HG02571 (cell line): ENCODE data around the gene BCO1.
A peak's percentile ranks its signal among the peaks of the same experiment; 100 is the strongest.

Source experiments
- ATAC-seq: cut with Tn5 transposase; IDR thresholded peaks from one replicate; pipeline ENCODE4 v1.9.1; 2021; ENCODE audit warnings: mild to moderate bottlenecking, moderate library complexity; ENCODE audit not compliant: unreplicated experiment

Gene BCO1

DNA sequence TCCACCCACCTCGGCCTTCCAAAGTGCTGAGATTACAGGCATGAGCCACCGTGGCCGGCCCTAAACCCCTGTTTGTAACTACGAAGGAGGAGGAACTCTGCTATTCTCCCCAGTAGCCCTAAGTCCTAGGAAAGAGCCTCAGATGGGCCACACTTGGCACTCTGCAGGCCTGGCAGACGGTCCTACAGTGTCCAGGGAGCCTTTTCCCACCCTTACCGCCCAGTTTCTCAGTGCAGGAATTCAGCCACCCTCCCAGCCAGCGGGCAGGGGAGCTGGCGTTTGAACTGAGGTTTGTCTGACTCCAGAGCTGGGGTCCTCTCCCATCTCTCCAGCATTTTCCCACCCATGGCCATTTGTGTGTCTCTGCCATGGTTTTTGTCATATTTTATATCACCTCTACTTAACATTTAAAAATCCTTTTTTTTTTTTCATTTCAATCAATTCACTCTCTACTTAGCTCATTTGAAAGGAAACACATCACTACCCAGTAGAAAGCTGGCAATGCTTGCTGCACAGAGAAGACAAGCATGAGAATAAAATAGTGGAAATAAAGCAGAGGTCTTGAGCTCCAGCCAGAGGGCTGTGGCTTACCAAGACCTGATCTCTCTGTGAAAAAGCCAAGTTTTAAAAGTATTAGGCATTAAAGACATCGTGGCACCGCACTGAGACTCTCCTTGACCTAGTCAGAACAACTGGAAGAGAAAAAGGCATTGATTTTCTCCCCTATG, 34.9 kb downstream of the BCO1 start:
- ATAC-seq: no peak

DNA sequence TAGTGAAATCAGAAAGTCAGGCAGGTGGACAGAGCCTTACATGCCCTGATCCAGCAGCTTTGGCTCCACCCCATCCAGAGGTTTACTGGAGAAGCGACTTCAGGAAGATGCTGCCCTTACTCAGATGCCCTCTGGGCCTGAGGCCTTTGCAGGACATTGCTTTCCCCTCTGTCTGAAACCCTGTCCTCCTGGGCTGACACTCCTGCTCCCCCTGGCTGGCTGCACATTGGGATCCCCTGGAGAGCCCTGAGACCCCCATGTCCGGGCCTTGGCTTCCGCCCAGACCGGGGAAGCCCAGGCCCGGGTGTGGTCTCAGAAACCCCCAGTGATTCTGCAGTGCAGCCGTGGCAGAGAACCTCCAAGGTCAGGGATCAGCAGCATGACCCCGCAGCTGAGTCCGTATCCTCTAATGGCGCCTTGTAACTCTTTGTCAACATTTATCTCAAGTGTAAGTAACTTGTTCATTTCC, 36.6 kb downstream of the BCO1 start:
- no peak for ATAC-seq

DNA sequence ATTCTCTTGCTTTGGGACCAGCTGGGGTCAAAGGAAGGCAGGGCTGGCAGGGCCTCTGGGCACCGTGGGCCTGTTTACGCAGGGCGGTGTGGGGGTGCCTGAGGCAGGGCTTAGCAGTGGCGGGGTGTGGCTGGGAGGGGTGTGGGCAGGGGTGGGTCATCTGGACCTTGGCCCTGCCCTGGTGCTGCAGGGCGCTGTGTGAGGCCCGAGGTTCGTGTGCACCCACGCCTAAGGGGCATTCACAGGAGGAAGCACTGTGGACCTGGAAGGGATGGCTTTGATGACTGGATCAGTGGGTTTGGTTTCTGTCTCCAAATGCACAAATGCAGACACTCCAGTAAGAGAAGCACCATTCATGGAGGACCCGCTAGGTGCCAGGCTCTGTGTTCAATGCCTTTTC, 37.3 kb downstream of the BCO1 start:
- no peak for ATAC-seq

DNA sequence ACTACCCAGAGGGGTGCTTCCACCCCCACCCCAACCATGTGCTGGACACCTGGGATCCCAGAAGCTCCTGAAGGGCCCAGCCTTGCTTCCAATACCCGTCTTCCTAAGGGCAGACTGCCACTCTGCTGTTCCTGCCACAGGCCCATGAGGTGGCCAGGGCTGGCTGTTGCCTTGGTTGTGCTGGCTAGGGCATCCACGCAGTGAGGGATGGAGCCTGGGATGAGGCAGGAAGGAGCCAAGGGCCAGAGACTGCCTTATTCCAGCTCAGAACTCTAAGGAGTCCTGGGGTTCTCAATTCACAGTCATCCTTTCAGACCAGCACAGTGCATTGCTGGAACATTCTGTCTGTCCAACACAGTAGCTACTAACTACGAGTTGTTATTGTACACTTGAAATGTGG, 37.8 kb downstream of the BCO1 start:
- no peak for ATAC-seq

DNA sequence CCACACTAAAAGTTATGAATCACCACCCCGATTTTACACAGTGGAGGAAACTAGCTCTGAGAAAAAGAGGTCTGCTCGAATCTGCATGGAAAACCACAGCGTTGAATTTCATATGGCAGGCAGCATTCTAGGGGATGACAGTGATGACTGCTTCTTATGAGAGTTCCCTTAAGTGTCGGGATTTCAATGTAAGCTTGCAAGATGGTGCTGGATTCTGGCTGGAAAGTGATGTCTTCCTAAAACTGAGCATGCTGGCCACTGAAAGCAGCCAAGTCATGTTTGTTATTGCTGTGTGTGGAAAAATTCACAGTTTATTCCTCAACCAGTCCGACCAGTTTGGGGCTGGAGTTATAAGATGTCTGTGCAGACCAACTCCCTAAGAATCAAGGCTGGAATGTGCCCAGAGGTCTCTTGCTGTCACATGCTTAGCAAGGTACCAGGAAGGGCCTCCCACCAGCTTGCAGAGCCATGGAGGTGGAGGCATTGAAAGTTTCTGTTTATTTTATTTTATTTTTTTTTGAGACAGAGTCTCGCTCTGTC, 39.1 kb downstream of the BCO1 start:
- no peak for ATAC-seq

DNA sequence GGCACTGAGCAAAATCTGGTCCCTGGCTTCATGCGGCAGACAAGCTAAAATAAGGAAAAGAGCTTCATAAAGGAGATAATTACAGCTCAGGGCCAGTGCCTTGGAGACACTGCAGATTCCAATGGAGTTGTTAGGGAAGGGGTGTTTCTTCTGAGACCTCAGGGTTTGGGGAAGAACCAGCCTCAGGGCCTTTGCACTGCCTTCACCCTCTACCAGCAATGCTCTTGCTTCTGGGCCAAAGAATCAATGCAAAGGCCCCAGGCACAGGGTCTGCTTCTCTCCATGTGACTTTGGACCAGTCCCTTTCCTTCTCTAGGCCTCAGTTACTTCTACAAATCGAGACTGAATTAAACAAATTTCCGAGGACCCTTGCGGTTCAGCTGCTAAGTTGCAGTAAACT, 40.0 kb downstream of the BCO1 start:
- no peak for ATAC-seq

DNA sequence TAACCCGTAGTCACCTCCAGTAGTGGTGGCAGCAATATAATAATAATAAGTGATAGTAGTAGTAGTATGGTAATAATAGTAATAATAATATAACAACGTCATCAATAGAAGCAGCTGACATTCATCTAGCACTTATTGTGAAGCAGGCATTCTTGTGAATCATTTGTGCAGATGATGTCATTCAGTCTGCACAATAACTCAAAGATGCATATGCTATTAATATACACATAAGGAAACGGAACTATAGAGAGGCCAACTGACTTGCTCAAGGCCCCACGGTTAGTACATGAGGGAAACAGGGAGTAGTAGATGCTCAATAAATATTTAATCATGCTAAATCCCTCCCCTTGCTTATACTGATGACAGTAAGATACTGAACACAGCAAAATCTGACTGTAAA, 40.9 kb downstream of the BCO1 start:
- ATAC-seq: no peak

DNA sequence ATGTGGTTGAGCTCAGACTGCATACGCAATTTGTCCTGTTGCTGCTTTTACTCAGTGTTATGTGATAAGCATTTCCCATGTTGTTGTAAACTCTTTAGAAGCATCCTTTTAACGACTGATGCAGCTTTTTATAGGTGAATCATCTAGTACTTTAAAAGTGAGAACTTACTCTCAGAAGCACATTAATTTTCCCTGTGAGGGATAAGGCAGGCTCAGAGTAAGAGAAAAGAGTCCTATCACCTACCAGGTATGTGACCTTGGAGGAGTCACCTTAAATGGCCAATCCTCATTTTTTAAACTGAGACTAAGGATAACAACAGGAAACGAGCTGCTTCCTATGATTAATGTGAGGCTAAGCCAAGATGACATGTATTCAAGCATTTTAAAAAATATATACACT, 41.9 kb downstream of the BCO1 start:
- no peak for ATAC-seq

DNA sequence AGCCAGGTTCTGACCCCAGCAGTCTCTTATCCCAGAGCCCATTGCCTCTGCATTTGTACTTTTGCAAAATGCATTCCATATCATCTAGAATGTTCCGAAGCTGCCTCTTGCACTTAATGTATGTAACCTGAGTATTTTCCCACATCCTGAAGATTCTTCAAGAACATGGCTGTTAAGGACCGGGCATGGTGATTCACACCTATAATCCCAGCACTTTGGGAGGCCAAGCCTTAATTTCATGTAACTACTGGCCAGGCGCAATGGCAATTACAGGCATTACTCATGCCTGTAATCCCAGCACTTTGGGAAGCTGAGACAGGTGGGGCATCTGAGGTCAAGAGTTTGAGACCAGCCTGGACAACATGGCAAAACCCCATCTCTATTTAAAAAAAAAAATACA, 44.6 kb downstream of the BCO1 start:
- ATAC-seq: no peak

DNA sequence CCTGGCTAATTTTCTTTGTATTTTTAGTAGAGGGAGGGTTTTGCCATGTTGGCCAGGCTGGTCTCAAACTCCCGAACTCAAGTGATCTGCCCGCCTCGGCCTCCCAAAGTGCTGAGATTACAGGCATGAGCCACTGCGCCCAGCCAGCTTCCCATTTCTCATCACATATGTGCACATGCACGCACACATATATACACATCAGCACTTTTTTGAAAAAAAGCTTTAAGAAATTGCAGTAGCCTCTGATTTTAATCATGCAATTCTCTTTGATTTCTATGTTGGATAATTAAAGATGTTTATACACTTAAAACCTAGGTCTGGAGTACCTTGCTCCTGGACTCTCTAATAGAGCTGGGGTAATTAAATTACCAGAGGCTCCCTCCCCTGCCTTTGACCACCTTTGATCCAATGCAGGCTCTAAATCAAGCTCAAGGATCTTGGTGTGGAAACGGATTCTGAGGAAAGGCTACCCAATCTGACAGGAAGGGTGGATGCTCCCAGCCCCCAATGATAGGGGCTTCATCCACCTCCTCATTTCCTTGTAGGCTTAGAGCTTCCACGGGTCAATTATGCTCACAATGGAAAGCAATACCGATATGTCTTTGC, 46.6 kb downstream of the BCO1 start:
- ATAC-seq: no peak

DNA sequence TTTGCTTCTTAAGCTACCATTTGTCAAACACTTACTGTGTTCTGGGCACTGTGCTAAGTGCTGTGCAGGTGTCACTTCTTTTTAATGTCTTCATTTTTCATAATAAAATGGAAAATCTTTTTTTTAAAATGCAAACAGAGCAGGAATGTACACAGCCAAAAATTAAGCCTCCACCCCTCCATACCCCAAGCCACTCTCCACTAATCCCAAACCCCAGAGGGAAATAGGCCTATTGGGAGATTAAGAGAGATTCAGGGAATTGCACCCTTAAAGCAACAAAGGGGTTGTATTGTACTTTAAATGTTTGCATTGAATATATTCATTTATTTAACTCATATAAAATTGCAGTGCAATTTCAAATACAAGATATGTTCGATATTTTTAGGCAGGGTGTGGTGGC, 47.7 kb downstream of the BCO1 start:
- ATAC-seq: no peak

DNA sequence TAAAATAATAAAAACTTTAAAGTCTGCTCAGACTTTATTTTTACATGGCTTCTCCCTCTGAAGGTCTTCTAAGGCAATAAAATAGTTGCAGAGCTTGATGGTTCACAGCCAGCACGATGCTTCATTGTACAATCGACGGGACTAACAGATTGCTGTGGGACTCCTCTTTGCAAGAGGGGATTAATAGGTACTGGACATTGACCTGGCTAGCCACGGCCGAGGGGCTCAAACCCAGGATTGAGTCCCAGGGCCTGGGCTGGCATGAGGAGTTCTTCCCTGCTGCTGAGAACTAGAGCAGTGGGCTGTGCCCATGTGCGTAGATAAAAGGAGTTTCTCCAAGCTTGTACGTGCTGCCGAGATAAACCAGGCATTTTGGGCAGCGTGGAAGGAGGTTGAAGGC, 52.6 kb downstream of the BCO1 start:
- ATAC-seq: no peak

DNA sequence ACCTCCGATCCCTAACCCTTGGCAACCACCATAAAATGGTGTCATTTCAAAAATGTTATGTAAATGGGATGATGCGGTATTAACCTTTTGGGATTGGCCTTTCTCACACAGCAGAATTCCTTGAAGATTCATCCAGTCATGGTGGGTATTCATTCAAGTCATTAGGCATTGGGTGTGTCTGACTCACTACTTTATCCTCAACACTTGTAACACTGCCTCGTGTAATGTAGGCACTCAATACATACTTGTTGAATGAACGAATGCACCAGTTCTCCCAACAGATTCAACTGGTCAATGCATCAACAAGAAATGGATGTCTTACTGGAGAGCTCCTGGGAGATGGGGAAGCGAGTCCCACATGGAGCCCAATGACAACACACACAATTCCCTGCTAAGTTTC, 54.4 kb downstream of the BCO1 start:
- ATAC-seq: no peak

DNA sequence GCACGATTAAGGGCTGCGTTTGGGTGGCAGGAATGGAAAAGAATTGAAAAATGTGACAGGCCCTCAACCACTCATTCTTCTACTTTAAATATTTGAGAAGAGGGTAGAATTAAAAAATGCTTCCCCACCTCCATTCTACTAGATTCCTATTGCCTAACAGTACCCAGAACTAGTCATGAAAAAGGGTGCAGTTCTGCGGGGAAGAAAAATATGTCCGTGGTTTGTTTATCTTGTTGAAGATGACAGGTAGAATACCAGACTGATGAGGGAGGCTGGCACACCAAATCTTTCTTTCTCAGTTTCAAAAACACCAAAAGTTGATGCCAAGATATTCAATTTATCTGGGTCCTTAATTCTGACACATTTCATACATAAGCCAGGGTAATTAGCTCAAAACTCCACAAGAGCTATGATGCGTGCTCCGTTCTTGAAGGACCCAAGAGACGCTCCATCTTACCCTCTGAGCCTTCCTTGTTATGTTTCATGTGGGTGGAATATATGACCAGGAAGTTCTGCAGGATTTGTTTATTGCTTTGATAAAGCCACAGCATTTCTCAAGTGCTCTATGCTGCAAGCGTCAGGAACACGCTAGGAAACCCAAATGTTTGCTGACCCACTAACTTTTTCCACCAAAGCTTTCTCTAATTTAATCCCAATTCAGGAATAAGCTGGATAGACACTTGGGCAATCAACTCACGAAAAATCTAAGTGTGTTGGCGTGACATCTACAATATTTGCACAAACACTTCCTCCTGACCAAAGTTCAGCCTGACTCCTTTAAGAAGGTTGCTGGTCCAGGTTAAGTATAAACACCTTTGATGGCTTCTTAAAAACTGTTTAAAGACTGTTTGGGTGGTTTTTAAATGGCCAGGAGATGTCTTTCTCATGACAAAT, 55.7 kb downstream of the BCO1 start:
- ATAC-seq: no peak

DNA sequence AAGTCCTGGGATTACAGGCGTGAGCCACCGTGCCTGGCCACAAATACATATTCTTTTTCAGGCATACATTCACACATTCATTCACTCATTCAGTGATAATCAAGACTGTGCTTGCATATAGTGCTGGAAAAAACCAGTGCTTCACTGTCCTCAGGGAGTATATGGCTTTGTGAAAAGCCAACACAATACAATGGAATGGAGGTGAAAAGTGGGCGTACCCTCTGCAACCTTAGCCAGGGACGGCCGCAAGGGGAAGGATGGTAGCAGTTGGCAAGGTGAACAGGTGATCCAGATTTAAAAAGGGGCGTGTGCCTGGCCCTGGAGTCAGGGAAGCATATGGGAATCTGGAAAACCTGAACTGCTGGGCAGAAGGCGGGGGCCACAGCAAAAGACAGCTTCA, 58.1 kb downstream of the BCO1 start:
- ATAC-seq: no peak

DNA sequence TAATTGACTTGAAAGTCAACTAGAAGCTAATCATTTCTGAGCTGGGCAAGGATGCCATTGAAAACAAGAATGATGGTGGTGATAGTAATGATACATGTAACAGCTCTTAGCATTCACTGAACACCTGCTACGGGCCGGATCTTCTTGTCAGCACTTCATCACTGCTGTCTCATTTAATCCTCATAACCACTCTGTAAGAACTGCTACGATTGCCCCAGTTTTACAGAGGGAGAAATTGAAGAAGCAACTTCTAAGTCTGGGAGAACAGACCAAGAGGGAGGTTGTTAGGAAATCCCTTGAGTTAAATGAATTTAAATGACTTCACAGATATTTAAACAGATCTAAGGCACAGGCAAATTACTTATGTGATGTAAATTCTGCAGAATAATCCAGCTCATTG, 69.3 kb downstream of the BCO1 start:
- ATAC-seq: no peak

DNA sequence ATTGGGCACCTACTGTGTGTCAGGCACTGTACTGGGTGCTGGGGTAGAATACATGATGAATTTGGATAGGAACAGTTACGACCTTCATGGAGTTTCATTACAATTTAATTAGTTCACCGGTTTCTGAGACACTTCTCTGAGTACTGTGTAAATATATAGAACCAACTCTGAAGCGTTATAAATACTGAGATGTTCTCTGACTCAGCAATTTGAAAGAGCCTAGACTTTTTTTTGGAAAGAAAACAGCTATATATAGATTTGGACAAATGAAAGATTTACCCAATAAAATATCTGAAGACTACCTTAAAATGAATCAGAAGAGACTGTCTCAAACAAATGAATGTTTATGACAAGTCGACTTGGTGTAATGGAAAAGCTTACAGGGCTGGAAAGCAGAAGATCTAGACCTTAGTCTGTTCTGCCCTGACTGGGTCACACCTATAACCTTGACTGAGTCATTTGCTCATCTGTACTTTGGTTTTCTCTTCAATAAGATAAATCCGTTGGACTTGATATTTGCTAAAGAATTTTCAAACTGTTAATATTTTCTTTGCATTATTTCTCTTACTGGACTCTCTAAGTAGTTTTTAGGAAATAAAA, 71.7 kb downstream of the BCO1 start:
- ATAC-seq: no peak

DNA sequence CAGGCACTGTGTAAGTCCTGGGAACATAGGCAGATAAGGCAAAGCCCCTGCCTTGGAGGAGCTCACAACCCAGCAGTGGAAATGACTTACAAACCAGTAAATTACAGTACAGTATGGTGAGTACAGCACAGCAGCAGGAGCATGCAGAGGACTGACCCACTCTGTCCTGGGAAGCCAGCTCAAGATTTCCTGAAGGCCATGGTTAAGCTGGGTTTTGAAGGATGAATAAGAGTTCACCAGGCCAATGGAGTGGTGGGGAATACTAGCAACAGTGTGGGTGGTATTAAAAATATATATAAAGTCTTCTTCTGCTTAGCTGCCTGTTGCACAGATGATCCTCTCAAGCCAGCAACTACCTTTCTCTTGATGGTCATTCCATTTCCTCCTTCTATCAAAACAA, 73.3 kb downstream of the BCO1 start:
- ATAC-seq: no peak

DNA sequence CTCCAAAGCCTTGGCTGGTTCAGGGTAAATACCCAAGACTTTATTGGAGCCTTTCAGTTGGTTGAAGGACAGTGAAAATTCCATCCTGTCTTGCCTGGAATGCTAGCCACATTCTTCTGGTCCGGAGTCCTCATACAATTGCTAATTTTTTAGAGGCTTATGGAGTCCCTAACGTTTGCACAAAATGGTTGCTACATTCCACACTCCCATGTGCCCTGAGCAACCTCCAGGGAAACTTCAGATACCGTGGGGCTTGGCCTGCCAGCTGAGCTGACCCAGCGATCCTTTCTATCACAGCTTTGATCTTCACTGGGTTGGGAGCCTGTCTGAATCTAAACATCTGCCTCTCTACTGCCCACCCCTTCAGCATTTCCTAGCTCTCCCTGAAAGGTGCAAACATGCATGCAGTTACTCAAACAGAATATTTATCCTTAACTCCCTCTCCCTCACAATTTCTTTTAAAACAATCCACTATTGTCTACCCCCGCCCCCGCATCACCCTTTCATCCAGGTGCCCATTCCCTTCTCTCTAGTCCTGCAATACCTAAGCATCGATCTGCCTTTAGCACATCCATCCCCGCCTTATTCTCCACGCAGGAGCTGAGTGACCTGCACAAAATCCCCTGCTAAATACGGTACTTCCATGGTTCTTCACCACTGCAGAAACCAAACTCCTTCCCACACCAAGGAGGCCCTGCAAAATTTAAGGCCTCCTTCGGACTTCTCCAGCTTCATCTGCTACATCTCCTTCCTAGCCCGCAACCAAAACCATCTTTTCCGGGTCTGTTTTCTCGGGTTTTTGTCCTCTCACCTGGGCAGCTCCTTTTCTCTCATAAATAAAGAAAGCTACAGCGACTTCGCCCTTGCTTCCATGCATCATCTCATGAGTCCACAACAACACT, 75.5 kb downstream of the BCO1 start:
- peak; percentile 1 for ATAC-seq

DNA sequence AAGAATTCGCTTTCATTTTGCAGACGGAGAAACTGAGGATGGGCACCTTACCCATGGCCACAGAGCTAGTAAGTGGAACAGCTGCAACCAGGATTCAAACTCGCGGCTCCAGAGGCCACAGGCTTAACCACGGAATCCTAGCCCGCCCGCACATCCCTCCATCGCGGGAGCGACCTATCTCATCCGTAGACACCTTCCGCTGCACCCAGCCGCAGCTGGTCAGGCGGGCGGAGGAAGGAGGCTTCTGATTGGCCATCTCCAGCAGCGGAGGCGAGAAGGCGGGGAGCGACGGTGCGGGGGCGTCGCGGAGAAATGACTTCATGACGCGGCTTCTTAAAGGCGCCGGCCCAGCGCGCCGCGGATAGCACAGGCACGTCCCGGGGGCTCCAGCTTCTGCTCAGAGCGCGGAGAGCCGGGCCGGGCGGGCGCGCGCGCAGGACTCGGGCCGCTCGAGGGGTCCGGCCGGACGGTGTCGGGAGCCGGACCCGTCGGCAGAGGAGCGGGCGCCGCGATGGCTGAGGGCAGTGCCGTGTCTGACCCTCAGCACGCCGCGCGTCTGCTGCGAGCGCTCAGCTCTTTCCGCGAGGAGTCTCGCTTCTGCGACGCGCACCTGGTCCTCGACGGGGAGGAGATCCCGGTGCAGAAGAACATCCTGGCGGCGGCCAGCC, 76.2 kb downstream of the BCO1 start, which contains the start of gene GAN:
TSS of gene GAN (plus strand) at position 360 of the 668 bp plus-strand sequence. CDS start at position 512, 152 bp downstream.
- peak; percentile 92 for ATAC-seq
